NT2/D1 (cell line): ENCODE measurements around the gene BRINP1.

Source experiments
- SUZ12 ChIP-seq: IDR thresholded peaks from 2 replicates; pipeline ENCODE4 v1.6.1; 2011; ENCODE audit not compliant: insufficient read length, insufficient read depth; ENCODE audit errors: extremely low read depth
- YY1 ChIP-seq: IDR thresholded peaks from 2 replicates; pipeline ENCODE4 v1.6.1; 2011; ENCODE audit not compliant: insufficient read length, insufficient read depth
- ZNF274 ChIP-seq: IDR thresholded peaks from 2 replicates; pipeline ENCODE4 v1.6.1; 2011; ENCODE audit warnings: mild to moderate bottlenecking, low read depth, low read length

DNA sequence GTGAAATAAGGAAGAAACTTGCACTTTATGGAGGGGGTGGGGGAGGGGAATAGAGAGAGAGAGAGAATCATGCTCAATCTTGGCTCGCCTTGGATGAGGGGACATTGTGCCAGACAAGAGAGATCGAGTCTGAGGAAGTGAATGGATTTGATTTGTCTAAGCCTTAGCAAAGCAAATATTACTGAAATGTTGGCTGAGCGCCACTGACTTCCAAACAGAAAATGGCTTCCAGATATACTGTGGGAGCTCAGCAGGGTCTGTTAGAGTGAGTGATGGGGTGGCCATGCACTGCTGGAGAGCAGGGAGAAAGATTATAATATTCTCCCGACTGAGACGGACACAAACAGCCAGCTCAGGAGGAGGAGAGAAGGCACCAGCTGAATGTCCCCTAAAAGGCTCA lies 34.5 kb downstream of the BRINP1 start:
- TF ChIP-seq ZNF274 (no peak), YY1 (no peak), SUZ12 (no peak)
